PC-3 (cell line): Measurements from ENCODE around the gene FAM83G.

Source experiments
- CTCF ChIP-seq: fragments of 300-600 bp; sonication (generic); conservative IDR thresholded peaks from 2 replicates; pipeline ENCODE4 v1.5.1; 2017; ENCODE audit warnings: antibody characterized with exemption, low read depth, mild to moderate bottlenecking, low read length
- EZH2phosphoT487 ChIP-seq: fragments of 300-600 bp; sonication (generic); IDR thresholded peaks from 2 replicates; pipeline ENCODE4 v1.6.1; 2018; ENCODE audit warnings: mild to moderate bottlenecking, antibody characterized with exemption, low read length, borderline replicate concordance

GRCh38 chr17:18994631-18995030 lies 9.9 kb downstream of the FAM83G start:
- TF ChIP-seq CTCF (no peak), EZH2phosphoT487 (no peak)
